Neural crest cell (in vitro differentiated cells): ENCODE results near the gene COQ3. TPM values are rescaled to one million over a fixed set of nuclear protein-coding genes. Genes with fewer than 3 reads are reported as not detected.
"Not testable (repeated sequence)": the region's sequence is repeated elsewhere in the genome, so short reads cannot be mapped to it uniquely, and the experiment has no call there.

Experiments used
- DNase-seq: peaks from one replicate; pipeline ENCODE4 v3.0.0; 2021; ENCODE audit warnings: low read depth, mixed read lengths, low spot score
- H3K27ac Mint-ChIP-seq: one replicate; pipeline ENCODE4 v1.8.0; 2021; ENCODE audit warnings: mild to moderate bottlenecking, mixed read lengths; ENCODE audit not compliant: unreplicated experiment
- H3K27me3 Mint-ChIP-seq: 2 replicates; pipeline ENCODE4 v1.8.0; 2021; ENCODE audit warnings: low read depth, mild to moderate bottlenecking, mixed read lengths
- H3K36me3 Mint-ChIP-seq: 2 replicates; pipeline ENCODE4 v1.8.0; 2021; ENCODE audit warnings: low read depth, mild to moderate bottlenecking, mixed read lengths
- H3K4me1 Mint-ChIP-seq: 2 replicates; pipeline ENCODE4 v1.8.0; 2021; ENCODE audit warnings: mixed read lengths
- H3K4me3 Mint-ChIP-seq: one replicate; pipeline ENCODE4 v1.8.0; 2021; ENCODE audit warnings: mild to moderate bottlenecking, mixed read lengths
- H3K9me3 Mint-ChIP-seq: 2 replicates; pipeline ENCODE4 v1.8.0; 2021; ENCODE audit warnings: mixed read lengths
- CTCF ChIP-seq: fragments of 200-600 bp; sonication (generic); conservative IDR thresholded peaks from 2 replicates; pipeline ENCODE4 v1.5.0; 2021; ENCODE audit warnings: antibody characterized with exemption, mild to moderate bottlenecking
- total RNA-seq: library from RNA; stranded (reverse); gene quantifications from 2 replicates; pipeline ENCODE4 v1.2.1, GENCODE V29; 2021

COQ3 gene
- total RNA-seq, 1 donor from 2014 or later, result 10.9 TPM

- Mint-ChIP-seq H3K4me1 (peaks cover 37% of the 10 kb centered on the region), H3K27ac (peak overlapping the region; percentile 54), H3K27me3 (no peaks in the 10 kb centered on the region), H3K4me3 (no peak overlapping the region), H3K9me3 (no peaks in the 10 kb centered on the region), H3K36me3 (peaks cover 3% of the 10 kb centered on the region)
- no peak for DNase-seq
- no peak for TF ChIP-seq CTCF
These were observed 49.7 kb downstream of the COQ3 start for GRCh38 chr6:99344289-99344688.

GRCh38 chr6:99341862-99342455 is 52.0 kb downstream of the COQ3 start:
- H3K4me3 Mint-ChIP-seq, result no peak overlapping the region
- DNase-seq, result no peak
- no peaks in the 10 kb centered on the region for H3K9me3 Mint-ChIP-seq
- peaks cover 21% of the 10 kb centered on the region for H3K4me1 Mint-ChIP-seq
- no peak for TF ChIP-seq CTCF
- no peak overlapping the region for H3K27ac Mint-ChIP-seq
- peaks cover 3% of the 10 kb centered on the region for H3K36me3 Mint-ChIP-seq
- H3K27me3 Mint-ChIP-seq, result no peaks in the 10 kb centered on the region

- no peak for DNase-seq
- no peaks in the 10 kb centered on the region for H3K27me3 Mint-ChIP-seq
- H3K36me3 Mint-ChIP-seq, result peaks cover 3% of the 10 kb centered on the region
- no peak overlapping the region for H3K4me3 Mint-ChIP-seq
- H3K27ac Mint-ChIP-seq, result no peak overlapping the region
- peaks cover 14% of the 10 kb centered on the region for H3K4me1 Mint-ChIP-seq
- TF ChIP-seq CTCF, result no peak
- H3K9me3 Mint-ChIP-seq, result no peaks in the 10 kb centered on the region
These were observed 55.8 kb downstream of the COQ3 start for GRCh38 chr6:99338188-99338587.

GRCh38 chr6:99335298-99335697 is 58.7 kb downstream of the COQ3 start:
- H3K4me1 Mint-ChIP-seq, result peaks cover 32% of the 10 kb centered on the region
- not testable (repeated sequence) for H3K9me3 Mint-ChIP-seq, DNase-seq, H3K4me3 Mint-ChIP-seq, H3K27me3 Mint-ChIP-seq, H3K27ac Mint-ChIP-seq, H3K36me3 Mint-ChIP-seq

- peaks cover 37% of the 10 kb centered on the region for H3K4me1 Mint-ChIP-seq
- DNase-seq, result no peak
These were observed 59.4 kb downstream of the COQ3 start for GRCh38 chr6:99334526-99335127.

More at GRCh38 chr6:99334526-99335127, 59.4 kb downstream of the COQ3 start:
- no peak overlapping the region for H3K4me3 Mint-ChIP-seq
- peak; percentile 70 for TF ChIP-seq CTCF
- no peaks in the 10 kb centered on the region for H3K27me3 Mint-ChIP-seq
- H3K36me3 Mint-ChIP-seq, result peaks cover 3% of the 10 kb centered on the region
- no peaks in the 10 kb centered on the region for H3K9me3 Mint-ChIP-seq
- H3K27ac Mint-ChIP-seq, result no peak overlapping the region
